ENCODE measurements around the gene MYEOV. TPM values are rescaled to one million over a fixed set of nuclear protein-coding genes. Genes with fewer than 3 reads are reported as not detected.

Gene MYEOV
- 1 to 10 TPM in 3 of 4 donors, under 1 TPM in 1; 0.33 to 7.7 (median 4.3) TPM for polyA plus RNA-seq (ENCODE audit: insufficient read length in 4 of 4)

GRCh38 chr11:69293819-69294505 lies at the start of gene MYEOV:
Gene MYEOV (plus strand): TSS chr11:69294155. CDS start chr11:69295355, 1,200 bp downstream.
- DNase-seq (ENCODE audit: low read depth in 4 of 4, low spot score in 3 of 4): no peak

DNA sequence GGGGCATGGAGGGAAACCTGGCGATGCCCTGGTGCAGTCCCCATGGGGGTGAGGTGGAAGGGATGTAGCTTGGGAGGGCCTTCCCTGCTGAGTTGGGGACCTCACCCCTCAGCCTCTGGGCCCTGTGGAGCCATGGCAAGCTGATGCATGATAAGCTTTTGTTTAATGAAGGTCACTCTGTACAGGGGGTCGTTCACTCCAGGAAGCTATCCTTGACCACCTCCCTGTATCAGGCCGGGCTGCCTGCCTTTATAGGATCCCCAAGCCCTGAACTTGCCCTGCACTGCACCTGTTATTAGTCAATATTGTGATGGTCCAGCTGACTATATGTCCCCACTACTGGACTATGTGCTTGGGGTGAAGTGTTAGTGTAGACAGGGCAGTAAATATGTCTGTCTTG lies 49.7 kb upstream of the MYEOV start:
- DNase-seq (ENCODE audit: low read depth in 4 of 4, low spot score in 3 of 4): no peak

DNA sequence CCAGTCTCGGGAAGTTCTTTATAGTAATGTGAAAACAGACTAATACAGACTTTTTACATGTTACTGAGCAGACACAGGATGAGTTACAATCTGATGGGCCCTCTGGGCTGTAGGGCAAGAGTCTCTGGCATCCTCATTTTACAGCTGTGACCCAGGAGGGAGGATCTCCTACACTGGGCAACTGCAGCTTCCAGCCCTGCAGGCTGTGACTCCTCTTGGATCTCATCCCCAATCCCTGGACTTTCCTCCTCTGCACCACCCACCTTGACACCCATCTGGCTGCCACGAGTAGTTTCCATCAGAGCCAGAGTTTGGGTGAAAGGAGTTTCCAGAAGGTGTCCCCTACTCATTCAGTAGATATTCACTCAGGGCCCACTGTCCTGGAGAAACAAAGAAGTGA lies 48.9 kb upstream of the MYEOV start:
- DNase-seq (ENCODE audit: low read depth in 4 of 4, low spot score in 3 of 4): no peak

DNA sequence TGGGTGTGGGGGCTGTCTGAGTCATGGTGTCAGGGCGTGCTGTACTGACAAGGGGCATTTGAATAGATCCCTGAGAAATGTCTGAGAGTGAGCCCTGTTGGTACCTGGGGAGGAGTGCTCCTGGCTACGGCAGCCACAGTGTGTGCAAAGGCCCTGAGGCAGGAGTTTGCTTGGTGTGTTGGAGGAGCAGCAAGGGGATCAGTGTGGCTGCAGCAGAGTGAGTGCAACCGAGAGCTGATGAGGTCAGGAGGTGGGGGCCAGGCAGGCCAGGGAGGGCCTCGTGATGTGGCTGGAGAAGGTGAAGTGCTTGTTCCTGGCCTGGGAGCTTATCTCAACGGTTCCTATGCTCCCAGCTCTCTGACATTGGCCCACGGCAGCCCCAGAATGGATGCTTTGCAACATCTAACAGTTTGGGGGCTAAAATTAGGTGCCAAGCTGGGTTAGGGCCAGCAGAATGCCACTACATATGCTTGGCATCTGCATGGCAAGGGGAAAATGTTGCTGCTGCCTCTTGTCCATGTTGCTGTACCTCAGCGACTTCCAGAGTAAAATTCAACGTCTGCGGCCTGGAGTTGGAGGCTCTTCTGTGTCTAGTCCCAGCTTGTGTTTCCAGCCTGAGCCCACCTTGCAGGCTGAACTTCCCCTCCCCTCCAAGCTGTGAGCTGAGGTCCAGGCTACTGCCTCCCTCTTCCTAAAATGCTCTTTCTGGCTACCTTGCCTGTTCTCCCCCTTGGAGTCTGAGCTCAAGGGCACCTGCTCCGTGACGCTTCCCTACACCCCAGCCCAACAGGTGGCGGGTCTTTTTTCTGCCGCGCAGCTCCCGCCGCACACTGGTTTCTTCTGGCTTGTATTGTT lies 48.2 kb upstream of the MYEOV start:
- DNase-seq (ENCODE audit: low read depth in 4 of 4, low spot score in 3 of 4): no peak

GRCh38 chr11:69249311-69250185 lies 44.4 kb upstream of the MYEOV start:
- no peak for DNase-seq (ENCODE audit: low read depth in 4 of 4, low spot score in 3 of 4)

DNA sequence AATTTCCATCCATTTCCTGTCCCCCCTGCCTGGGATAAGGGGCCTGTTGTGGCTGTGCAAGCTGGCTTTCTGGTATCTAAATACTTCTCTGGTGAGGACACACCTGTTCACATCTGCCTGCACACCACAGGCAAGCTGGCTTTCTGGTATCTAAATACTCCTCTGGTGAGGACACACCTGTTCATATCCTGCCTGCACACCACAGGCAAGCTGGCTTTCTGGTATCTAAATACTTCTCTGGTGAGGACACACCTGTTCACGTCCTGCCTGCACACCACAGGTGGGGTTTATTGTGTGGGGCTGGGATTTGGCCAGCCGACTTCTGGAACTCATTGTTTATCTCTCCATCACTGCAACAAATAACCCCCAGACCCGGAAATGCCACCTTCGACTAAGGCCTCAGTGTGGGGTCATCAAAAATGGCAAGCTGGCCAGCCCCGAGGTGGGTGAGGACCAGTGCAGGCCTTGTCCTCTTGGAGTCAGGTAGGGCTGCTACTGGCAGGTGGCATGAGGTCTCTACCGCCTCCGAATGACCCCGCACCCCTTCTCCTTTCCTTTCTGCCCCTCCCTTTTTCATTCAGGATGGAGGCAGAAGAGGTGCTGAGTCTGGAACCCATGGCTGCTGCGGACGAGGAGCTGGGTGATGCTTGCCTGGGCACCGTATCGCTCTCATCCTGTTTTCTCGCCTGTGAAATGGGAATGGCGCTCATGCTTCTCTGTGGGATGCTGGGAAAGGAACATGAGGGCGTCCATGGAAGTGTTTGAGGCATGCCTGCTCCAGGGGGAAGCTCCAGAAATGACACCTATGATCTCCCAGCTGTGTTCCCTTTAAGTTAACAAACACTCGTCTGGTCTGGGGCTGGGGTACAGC lies 43.5 kb upstream of the MYEOV start:
- no peak for DNase-seq (ENCODE audit: low read depth in 4 of 4, low spot score in 3 of 4)

- no peak for DNase-seq (ENCODE audit: low read depth in 4 of 4, low spot score in 3 of 4)
Observed at GRCh38 chr11:69251057-69251393, 42.9 kb upstream of the MYEOV start.

GRCh38 chr11:69251639-69252489 lies 42.1 kb upstream of the MYEOV start:
- DNase-seq (ENCODE audit: low read depth in 4 of 4, low spot score in 3 of 4): no peak

DNA sequence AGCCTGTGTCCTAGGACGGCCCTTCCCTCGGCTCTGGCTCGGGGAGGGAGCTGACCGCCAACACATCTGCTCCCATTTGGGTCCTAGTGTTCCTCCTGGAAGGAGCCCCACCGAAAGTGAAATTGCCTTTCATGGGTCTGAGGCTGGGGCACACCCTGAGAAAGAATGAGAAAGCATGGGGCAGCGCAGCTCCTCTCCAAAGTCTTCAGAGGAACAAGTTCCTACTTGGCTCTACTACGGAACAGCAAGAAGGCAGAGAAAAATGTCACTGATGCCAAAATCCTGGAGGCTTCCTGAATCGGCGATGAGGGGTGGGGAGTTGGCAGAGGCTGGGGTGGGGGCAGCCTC lies 41.5 kb upstream of the MYEOV start:
- no peak for DNase-seq (ENCODE audit: low read depth in 4 of 4, low spot score in 3 of 4)

DNA sequence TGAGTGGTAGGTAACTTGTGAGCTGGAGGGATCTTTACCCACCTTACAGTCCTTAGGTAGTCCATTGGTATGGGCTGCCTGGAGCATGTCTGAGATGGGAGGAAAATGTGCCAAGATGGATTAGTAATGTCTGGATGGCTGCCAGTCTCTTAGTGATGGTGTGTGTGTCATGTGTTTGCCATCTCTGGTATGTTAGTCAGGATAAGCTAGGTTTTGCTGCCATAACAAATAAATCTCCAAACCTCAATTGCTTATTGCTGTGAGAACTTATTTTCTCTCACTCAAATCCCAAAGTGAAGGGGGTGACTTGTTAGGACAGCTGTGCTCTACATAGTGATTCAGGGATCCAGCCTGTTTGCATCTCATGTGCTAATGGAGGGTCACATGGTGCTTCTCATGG lies 40.9 kb upstream of the MYEOV start:
- no peak for DNase-seq (ENCODE audit: low read depth in 4 of 4, low spot score in 3 of 4)

DNA sequence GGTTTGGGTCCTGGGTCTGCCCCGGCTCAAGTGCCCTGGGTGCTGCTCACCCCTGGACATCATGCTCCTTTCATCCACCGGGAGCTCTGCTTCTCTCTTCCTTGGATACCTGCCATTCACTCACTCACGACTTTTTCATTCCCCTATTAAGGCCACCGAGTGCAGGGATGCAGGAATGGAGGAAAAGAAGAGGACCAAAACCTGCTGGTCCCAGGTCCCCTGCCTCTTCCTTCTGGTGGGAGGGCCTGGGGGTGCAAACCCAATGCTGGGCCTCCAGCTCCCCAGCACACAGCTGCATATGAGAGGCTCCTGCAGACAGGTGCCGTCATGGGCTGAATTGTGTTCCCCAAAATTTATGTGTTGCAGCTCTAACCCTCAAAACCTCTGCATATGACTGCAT lies 36.8 kb upstream of the MYEOV start:
- DNase-seq (ENCODE audit: low read depth in 4 of 4, low spot score in 3 of 4): no peak

DNA sequence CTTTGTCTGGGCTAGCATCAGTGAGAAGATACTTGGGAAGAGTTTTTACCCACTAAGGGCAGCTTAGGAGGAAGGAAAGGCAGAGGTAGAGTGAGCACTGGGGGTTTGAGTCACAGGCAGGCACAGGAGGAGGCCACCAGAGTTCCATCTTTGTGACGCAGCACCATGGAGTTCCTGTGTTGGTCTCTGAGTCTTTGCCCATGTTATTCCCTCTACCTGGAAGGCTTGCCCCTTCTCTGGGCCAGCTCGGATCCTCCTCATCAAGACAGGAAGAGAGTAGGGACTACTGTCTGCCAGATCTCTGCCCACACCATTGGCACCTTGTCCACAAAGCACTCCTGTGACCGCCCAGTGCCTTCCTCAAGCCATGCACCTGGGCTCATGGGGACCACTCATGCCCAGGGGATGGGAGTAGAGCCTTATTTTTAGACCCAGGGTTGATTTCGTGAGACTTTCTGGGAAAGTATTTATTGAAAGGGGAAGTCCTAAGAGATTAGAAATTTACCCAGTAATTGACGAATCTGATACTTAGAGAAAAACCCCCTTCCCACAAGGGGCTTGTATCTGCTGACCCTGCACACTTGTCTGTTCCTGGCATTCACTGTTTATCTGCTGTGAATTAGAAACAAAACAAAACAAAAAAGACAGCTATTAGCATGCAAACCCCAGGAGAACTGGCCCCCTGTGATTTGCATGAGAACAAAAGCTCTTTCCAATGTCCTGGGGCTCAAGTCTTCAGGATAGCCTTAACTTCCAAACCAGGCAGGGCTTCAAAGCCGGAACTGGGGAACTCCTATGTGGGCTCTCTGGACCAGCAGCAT lies 35.9 kb upstream of the MYEOV start:
- DNase-seq (ENCODE audit: low read depth in 4 of 4, low spot score in 3 of 4): no peak

DNA sequence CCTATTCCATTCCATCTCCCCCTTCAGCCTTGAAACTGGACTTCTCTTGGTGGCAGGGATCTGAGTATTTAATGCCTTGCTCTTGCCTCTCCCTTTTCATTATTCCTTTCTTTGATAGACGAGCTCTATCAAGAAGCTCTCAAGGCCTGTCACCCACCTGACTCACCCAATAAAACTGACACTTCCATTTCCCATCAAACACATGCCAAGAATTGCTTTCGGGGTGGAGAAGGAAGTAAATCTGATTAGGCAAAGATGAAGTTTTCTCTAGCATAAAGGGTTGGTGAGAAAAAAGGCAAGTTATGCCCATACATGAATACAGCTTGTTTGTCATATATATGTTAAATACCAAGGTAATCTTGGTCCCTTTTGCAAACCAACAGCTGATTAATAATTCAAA lies 34.9 kb upstream of the MYEOV start:
- no peak for DNase-seq (ENCODE audit: low read depth in 4 of 4, low spot score in 3 of 4)

GRCh38 chr11:69260622-69261021 lies 33.3 kb upstream of the MYEOV start:
- no peak for DNase-seq (ENCODE audit: low read depth in 4 of 4, low spot score in 3 of 4)

DNA sequence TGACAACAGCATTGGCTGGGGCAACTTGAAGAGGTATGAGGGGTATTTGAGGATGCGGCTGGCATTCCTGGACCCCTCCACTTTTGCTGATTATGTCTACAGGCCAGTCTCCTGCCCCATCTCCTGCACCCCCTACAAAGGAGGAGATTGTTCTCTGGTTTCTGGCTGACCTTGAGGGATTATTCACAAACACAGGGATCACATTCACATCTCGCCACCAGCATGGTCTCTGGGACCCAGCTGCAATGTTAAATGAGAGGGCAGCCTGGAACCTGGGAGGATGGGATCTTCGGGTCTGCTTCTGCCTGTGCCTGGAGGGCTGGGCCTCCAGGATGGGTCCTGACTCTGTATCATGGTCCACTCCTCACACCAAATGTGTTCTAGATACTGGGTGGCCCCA lies 32.8 kb upstream of the MYEOV start:
- no peak for DNase-seq (ENCODE audit: low read depth in 4 of 4, low spot score in 3 of 4)

DNA sequence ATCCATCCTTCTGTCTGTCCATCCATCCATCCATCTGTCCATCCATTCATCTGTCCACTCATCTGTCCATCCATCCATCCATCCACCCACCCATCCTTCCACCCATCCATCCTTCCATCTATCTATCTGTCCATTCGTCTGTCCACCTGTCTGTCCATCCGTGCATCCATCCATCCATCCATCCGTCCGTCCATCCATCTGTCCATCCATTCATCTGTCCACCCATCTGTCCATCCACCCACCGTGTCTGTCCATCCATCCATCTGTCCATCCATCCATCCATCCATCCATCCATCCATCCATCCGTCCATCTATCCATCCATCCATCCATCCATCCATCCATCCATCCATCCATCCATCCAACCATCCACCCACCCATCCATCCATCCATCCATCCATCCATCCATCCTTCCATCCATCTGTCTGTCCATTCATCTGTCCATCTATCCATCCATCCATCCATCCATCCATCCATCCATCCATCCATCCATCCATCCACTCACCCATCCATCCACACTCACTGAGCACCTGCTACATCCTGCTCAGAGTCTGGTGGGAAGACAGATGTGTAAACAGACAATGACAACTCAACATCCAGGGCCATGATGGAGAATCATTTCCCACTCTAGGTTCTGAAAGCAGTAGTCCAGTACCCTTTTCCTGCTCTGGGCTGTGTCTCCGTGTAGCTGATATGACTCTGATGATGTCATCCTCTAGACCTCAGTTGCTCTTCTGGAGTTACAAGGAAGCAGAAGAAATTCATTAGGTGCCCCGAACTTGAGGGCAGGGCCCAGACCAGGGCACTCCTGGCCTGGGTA lies 30.8 kb upstream of the MYEOV start:
- DNase-seq (ENCODE audit: low read depth in 4 of 4, low spot score in 3 of 4): no peak

DNA sequence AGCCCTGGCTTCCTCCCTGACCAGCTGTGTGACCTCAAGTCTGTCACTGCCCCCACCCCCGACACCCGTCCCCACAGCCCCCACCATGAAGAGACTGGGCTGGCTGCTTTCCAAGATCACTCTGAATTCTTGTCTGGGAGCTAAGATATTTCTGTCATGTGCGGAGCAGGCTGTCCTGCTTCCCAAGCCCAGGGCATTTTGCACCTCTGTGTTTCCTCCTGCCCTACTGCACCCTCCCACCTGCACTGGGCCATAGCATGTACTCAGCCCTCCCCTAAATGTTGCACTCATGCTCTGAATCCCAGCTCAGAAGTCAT lies 30.3 kb upstream of the MYEOV start:
- no peak for DNase-seq (ENCODE audit: low read depth in 4 of 4, low spot score in 3 of 4)

GRCh38 chr11:69264486-69264885 lies 29.5 kb upstream of the MYEOV start:
- DNase-seq (ENCODE audit: low read depth in 4 of 4, low spot score in 3 of 4): no peak
